ENCODE results near the gene FZD4. TPM values are rescaled to one million over a fixed set of nuclear protein-coding genes. Genes with fewer than 3 reads are reported as not detected.
"Not testable (repeated sequence)": the region's sequence is repeated elsewhere in the genome, so short reads cannot be mapped to it uniquely, and the experiment has no call there.

Gene FZD4
- total RNA-seq, 2 experiments from 2014 or later: 0.04 to 0.06 TPM

- Mint-ChIP-seq H3K27me3 (peaks cover 4% of the 10 kb centered on the region), H3K27ac (no peak overlapping the region), H3K4me3 (no peak overlapping the region), H3K4me1 (peaks cover 4% of the 10 kb centered on the region), H3K36me3 (no peaks in the 10 kb centered on the region), H3K9me3 (no peaks in the 10 kb centered on the region)
- DNase-seq: no peak
These were observed 21.2 kb downstream of the FZD4 start for GRCh38 chr11:86933891-86934581.

- no peak for DNase-seq
- peaks cover 4% of the 10 kb centered on the region for H3K4me1 Mint-ChIP-seq
- no peak overlapping the region for H3K4me3 Mint-ChIP-seq
- peaks cover 1% of the 10 kb centered on the region for H3K27me3 Mint-ChIP-seq
- no peaks in the 10 kb centered on the region for H3K36me3 Mint-ChIP-seq
- H3K9me3 Mint-ChIP-seq: no peaks in the 10 kb centered on the region
- H3K27ac Mint-ChIP-seq: no peak overlapping the region
These were observed 22.0 kb downstream of the FZD4 start for GRCh38 chr11:86932924-86933875.

DNA sequence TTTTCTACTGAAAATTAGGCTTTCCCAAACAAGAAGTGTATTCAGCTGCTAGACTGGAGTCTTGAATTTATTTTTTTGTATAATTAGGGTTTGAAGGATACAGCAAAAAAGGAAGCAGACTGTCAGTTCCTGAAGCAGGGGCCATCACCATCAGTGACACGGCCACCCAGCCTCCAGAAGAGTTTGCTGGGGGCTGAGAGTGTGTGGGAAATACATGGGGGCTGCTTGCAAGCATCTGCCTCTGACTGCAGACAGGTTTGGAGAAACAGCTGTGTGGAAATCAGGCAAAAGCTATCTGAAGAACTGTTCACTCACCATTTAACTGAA lies 23.0 kb downstream of the FZD4 start:
- Mint-ChIP-seq H3K4me1 (peaks cover 4% of the 10 kb centered on the region), H3K27ac (no peak overlapping the region), H3K36me3 (no peaks in the 10 kb centered on the region), H3K27me3 (no peaks in the 10 kb centered on the region), H3K9me3 (no peaks in the 10 kb centered on the region), H3K4me3 (no peak overlapping the region)
- DNase-seq: no peak

GRCh38 chr11:86931548-86932258 lies 23.5 kb downstream of the FZD4 start:
- DNase-seq: no peak
- H3K4me1 Mint-ChIP-seq: peaks cover 4% of the 10 kb centered on the region
- H3K27ac Mint-ChIP-seq: no peak overlapping the region
- no peaks in the 10 kb centered on the region for H3K27me3 Mint-ChIP-seq
- no peaks in the 10 kb centered on the region for H3K36me3 Mint-ChIP-seq
- H3K4me3 Mint-ChIP-seq: no peak overlapping the region
- no peaks in the 10 kb centered on the region for H3K9me3 Mint-ChIP-seq

DNA sequence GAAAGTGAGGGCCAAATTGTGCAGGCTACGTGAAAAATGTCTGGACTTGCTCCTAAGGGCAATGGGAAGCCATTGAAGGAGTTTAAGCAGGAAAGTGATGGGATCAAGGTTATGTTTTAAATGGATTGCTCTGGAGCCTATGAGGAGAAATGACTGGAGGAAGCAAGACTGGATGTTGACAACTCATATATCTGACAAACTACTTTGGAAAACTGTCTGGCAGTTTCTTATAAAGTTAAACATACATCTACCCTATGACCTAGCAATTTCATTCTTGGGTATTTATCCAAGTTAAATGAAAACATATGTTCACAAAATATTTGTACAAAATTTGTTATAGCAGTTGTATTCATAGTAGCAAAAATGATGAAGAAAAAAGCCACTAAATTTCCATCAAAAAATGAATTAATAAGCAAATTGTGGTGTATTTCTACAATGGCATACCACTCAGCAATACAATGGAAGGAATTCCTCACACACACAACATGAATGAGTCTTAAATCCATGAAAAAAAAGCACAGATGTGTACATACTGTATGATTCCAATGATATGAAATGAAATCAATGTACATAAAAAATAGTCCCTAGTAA lies 24.1 kb downstream of the FZD4 start:
- no peak overlapping the region for H3K27ac Mint-ChIP-seq
- no peaks in the 10 kb centered on the region for H3K9me3 Mint-ChIP-seq
- no peak for DNase-seq
- H3K36me3 Mint-ChIP-seq: no peaks in the 10 kb centered on the region
- no peaks in the 10 kb centered on the region for H3K27me3 Mint-ChIP-seq
- H3K4me3 Mint-ChIP-seq: no peak overlapping the region
- H3K4me1 Mint-ChIP-seq: peaks cover 4% of the 10 kb centered on the region

DNA sequence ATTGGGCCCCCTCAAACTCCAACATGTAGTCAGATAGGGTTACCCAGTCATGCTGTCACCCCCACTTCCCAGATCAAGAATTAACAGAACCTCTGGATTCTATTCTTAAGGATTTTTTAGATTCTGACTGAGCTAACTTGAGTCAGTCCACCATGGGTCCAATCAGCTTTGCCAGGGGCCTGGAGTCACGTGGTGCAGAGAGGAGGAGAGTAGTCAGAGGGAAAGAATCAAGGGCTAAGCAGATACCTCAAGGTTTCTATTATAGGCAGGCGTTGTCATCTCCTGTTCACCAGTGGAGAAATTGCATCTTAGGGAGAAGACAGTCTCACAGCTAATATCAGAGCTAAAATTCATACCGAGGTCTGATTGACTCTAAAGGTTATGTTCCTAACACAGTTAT lies 28.2 kb downstream of the FZD4 start:
- DNase-seq: no peak
- Mint-ChIP-seq H3K4me3 (no peak overlapping the region), H3K36me3 (no peaks in the 10 kb centered on the region), H3K27ac (no peak overlapping the region), H3K4me1 (peaks cover 1% of the 10 kb centered on the region), H3K9me3 (no peaks in the 10 kb centered on the region), H3K27me3 (no peaks in the 10 kb centered on the region)

GRCh38 chr11:86923999-86924766 lies 31.0 kb downstream of the FZD4 start:
- Mint-ChIP-seq H3K4me3 (no peak overlapping the region), H3K9me3 (no peaks in the 10 kb centered on the region), H3K27ac (no peak overlapping the region), H3K27me3 (no peaks in the 10 kb centered on the region), H3K4me1 (no peaks in the 10 kb centered on the region), H3K36me3 (no peaks in the 10 kb centered on the region)
- DNase-seq: no peak

- no peak for DNase-seq
- Mint-ChIP-seq H3K9me3 (no peaks in the 10 kb centered on the region), H3K27me3 (no peaks in the 10 kb centered on the region), H3K27ac (no peak overlapping the region), H3K4me1 (no peaks in the 10 kb centered on the region), H3K4me3 (no peak overlapping the region), H3K36me3 (no peaks in the 10 kb centered on the region)
These were observed 33.0 kb downstream of the FZD4 start for GRCh38 chr11:86922225-86922624.

DNA sequence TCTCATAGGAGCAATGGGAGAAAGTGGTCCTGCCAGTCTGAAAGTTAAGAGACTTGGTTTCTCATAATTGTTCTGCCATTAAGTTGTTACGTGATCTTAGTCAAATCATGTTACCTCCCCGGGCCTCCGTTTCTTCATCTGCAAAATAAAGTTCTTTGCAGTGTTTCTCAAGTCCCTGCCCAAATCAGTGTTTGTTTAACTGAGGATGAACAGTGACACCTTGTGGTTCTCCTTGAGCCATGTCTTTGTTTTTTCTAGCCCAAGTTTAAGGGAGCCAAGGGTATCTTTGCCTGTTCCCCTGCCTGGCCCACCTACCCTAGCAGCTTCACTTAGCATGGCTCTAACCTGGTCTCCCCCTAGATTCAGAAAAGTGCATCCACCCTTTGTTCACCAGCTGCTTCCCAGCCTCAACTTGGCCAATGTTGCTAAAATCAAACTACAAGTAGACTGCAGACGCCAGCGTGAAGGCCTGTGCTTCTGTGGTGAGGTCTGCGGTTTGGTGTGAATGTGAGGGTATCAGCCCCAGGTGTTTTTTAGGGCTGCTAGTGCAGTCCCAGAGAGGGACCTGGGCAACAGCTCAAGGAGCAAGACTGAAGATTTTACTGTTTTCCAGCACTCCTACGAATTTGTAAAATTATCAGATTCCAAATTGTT lies 35.5 kb downstream of the FZD4 start:
- H3K36me3 Mint-ChIP-seq: no peaks in the 10 kb centered on the region
- no peak for DNase-seq
- no peak overlapping the region for H3K27ac Mint-ChIP-seq
- H3K9me3 Mint-ChIP-seq: no peaks in the 10 kb centered on the region
- no peaks in the 10 kb centered on the region for H3K4me1 Mint-ChIP-seq
- no peak overlapping the region for H3K4me3 Mint-ChIP-seq
- H3K27me3 Mint-ChIP-seq: no peaks in the 10 kb centered on the region

DNA sequence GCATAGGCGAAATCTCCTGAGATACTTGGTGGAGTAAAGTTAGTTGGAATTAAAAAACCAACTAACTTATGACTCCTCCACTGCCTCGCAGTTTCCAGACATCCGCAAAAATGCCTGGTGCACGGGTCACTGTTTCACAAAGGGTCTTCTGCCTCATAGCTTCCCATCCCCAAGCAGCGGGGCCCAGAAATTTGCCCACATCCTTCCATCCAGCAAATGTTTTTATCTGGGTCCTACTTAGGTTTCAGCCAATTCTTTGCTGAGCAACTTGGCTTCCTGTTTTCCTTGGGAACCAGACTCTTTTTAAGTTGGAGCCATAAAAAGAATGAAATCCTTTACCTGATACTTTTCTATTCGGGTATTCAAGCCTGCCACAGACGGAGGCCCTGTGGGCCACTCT lies 36.2 kb downstream of the FZD4 start:
- H3K9me3 Mint-ChIP-seq: no peaks in the 10 kb centered on the region
- H3K27me3 Mint-ChIP-seq: no peaks in the 10 kb centered on the region
- H3K36me3 Mint-ChIP-seq: no peaks in the 10 kb centered on the region
- no peak for DNase-seq
- H3K4me3 Mint-ChIP-seq: no peak overlapping the region
- H3K4me1 Mint-ChIP-seq: no peaks in the 10 kb centered on the region
- no peak overlapping the region for H3K27ac Mint-ChIP-seq

GRCh38 chr11:86918496-86918895 lies 36.7 kb downstream of the FZD4 start:
- H3K9me3 Mint-ChIP-seq: no peaks in the 10 kb centered on the region
- H3K4me1 Mint-ChIP-seq: no peaks in the 10 kb centered on the region
- no peaks in the 10 kb centered on the region for H3K36me3 Mint-ChIP-seq
- no peak overlapping the region for H3K4me3 Mint-ChIP-seq
- H3K27ac Mint-ChIP-seq: no peak overlapping the region
- peaks cover 3% of the 10 kb centered on the region for H3K27me3 Mint-ChIP-seq
- no peak for DNase-seq

- peaks cover 5% of the 10 kb centered on the region for H3K27me3 Mint-ChIP-seq
- H3K4me1 Mint-ChIP-seq: no peaks in the 10 kb centered on the region
- DNase-seq: no peak
- H3K36me3 Mint-ChIP-seq: no peaks in the 10 kb centered on the region
- H3K4me3 Mint-ChIP-seq: no peak overlapping the region
- H3K9me3 Mint-ChIP-seq: no peaks in the 10 kb centered on the region
- no peak overlapping the region for H3K27ac Mint-ChIP-seq
These were observed 37.6 kb downstream of the FZD4 start for GRCh38 chr11:86917589-86917988.

GRCh38 chr11:86916330-86916729 lies 38.9 kb downstream of the FZD4 start:
- no peaks in the 10 kb centered on the region for H3K4me1 Mint-ChIP-seq
- H3K27ac Mint-ChIP-seq: no peak overlapping the region
- DNase-seq: no peak
- peaks cover 1% of the 10 kb centered on the region for H3K9me3 Mint-ChIP-seq
- no peak overlapping the region for H3K4me3 Mint-ChIP-seq
- H3K27me3 Mint-ChIP-seq: peaks cover 7% of the 10 kb centered on the region
- no peaks in the 10 kb centered on the region for H3K36me3 Mint-ChIP-seq

GRCh38 chr11:86915850-86916249 lies 39.3 kb downstream of the FZD4 start:
- not testable (repeated sequence) for H3K4me1 Mint-ChIP-seq, H3K27me3 Mint-ChIP-seq, DNase-seq, H3K4me3 Mint-ChIP-seq, H3K27ac Mint-ChIP-seq, H3K9me3 Mint-ChIP-seq, H3K36me3 Mint-ChIP-seq
